ENCODE measurements around the gene GBGT1.

Gene GBGT1

GRCh38 chr9:133151601-133152525 is 11.9 kb downstream of the GBGT1 start:
- TF ChIP-seq, protein P1, sequence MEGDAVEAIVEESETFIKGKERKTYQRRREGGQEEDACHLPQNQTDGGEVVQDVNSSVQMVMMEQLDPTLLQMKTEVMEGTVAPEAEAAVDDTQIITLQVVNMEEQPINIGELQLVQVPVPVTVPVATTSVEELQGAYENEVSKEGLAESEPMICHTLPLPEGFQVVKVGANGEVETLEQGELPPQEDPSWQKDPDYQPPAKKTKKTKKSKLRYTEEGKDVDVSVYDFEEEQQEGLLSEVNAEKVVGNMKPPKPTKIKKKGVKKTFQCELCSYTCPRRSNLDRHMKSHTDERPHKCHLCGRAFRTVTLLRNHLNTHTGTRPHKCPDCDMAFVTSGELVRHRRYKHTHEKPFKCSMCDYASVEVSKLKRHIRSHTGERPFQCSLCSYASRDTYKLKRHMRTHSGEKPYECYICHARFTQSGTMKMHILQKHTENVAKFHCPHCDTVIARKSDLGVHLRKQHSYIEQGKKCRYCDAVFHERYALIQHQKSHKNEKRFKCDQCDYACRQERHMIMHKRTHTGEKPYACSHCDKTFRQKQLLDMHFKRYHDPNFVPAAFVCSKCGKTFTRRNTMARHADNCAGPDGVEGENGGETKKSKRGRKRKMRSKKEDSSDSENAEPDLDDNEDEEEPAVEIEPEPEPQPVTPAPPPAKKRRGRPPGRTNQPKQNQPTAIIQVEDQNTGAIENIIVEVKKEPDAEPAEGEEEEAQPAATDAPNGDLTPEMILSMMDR (IDR thresholded peaks at IDR 0.05; ENCODE audit: control insufficient read depth, extremely low read depth, insufficient read depth) = no peak
- H3K4me3 ChIP-seq (ENCODE audit: low read depth, low read length) = no peak overlapping the region
- no peak for DNase-seq (ENCODE audit: low read depth)

DNA sequence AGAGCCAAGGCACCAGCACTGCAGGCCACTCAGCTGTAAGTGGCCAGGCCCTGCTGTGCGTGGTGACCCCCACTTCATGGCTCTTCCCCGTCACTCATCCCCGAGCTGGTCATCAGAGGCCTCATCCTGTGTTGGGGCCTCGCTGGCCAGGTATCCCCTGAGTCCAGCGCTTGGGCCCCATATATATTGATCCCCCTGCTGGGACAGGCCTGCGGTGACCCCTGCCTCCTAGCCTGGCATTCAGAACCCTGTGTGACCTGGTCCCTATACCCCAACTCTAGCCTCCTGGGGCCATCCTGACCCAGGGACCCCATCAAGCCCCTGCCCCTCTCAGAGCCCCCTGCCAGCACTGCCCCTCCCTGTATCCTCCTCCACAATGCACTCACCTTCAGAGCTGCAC is 12.7 kb downstream of the GBGT1 start:
- H3K4me3 ChIP-seq (ENCODE audit: low read depth, low read length) = no peak overlapping the region
- no peak for DNase-seq (ENCODE audit: low read depth)
- TF ChIP-seq, protein P1 (IDR thresholded peaks at IDR 0.05; ENCODE audit: control insufficient read depth, extremely low read depth, insufficient read depth) = no peak

DNA sequence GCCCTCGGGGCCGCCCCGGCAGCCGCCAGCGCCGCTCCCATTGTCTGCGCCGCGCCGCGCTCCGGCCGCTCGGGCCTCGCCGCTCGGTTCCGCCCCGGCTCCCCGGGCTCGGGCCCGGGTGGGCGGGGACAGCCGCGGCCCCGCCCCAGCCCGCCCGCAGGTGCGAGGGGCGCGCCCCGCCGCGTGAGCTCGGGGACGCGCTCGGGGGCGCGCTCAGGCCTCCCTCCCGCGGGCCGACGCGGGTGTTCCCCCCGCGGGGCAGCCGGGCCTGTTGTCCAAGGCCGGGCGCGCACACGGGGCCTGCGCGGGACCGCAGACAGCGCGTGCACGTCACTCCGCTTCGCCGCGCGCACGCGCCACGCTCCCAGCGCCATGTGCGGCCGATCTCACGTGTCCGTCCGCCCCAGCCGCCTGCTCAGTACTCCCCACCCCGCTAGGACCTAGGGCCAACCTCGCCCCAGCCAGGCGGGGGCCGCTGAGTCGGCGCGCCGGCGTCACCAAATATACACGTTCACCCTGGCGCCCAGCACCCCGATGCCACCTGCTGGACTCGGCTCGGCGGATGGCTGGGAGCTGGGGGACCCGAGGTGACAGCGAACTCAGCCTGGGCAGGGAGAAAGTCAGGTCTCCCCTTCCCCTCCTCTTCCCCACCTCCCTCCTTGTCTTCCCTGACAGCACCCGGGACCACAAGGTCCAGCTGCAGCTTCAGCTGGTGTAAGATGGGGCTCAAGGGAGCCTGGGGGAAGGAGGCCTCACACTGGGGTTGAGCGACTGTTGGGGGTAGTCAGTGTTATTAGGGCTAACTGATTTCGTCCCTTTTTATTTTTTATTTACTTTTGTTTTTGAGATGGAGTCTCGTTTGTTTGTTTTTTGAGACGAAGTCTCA is 14.3 kb downstream of the GBGT1 start:
- peak; percentile 80 for DNase-seq (ENCODE audit: low read depth)
- TF ChIP-seq, protein P1 (IDR thresholded peaks at IDR 0.05; ENCODE audit: control insufficient read depth, extremely low read depth, insufficient read depth) = peak; percentile 39
- H3K4me3 ChIP-seq (ENCODE audit: low read depth, low read length) = peak overlapping the region; percentile 52

GRCh38 chr9:133148199-133149129 is 15.2 kb downstream of the GBGT1 start:
- TF ChIP-seq, protein P1 (IDR thresholded peaks at IDR 0.05; ENCODE audit: control insufficient read depth, extremely low read depth, insufficient read depth) = peak; percentile 10; the same call in 1 of the 2 replicates
- DNase-seq (ENCODE audit: low read depth) = no peak

DNA sequence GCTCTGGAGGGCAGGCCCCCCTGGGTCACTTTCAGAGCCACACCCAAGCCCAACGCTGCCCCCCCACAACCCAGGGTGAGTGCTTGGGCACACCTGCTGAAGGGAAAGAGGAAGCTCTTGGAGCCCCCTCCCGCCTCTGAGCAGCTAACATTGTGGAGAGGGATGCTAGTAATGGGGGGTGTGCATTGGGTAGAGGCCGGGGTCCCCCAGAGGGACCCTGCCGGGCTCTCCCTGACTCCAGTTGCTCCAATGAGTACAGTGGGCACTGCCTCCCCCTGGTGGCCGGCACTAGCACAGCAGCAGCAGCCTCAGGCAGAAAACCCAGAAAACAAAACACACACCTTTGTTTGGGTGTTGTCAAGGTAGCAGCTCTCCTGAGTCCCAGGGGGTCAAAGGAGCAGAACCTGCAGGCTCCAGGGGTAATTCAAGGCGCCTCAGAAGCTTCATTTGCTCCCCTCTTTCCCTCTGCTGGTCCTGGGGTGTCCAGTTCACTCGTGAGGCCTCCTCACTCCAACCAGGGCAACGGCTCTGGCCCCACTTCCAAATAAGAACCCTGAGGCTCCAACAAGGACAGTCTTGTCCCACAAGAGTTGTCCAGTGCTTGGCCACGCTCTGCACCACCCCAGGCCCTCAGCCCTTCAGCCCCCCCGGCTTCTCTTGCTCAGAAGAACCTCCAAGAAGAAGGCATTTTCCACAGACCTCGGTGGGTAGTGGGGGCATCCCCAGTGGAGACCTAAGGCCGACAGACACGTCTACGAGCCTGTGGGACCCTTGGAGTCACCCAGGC is 16.1 kb downstream of the GBGT1 start:
- TF ChIP-seq, protein P1 (IDR thresholded peaks at IDR 0.05; ENCODE audit: control insufficient read depth, extremely low read depth, insufficient read depth) = peak; percentile 95
- peak overlapping the region; percentile 86 for H3K4me3 ChIP-seq (ENCODE audit: low read depth, low read length)
- DNase-seq (ENCODE audit: low read depth) = no peak

More at GRCh38 chr9:133148199-133149129, 15.2 kb downstream of the GBGT1 start:
- peak overlapping the region; percentile 86 for H3K4me3 ChIP-seq (ENCODE audit: low read depth, low read length)

Data from LNCaP clone FGC (cell line).